IgD-negative memory B cell (primary cell): ENCODE data around the gene DGUOK. TPM values are rescaled to one million over a fixed set of nuclear protein-coding genes. Genes with fewer than 3 reads are reported as not detected.

Source experiments
- H3K27ac Mint-ChIP-seq, 3 donors: one replicate each; pipeline ENCODE4 v1.8.0; 2020 to 2022; ENCODE audit warnings: mild to moderate bottlenecking in 3 of 3, mixed read lengths in 3 of 3, moderate library complexity in 1 of 3
- H3K27me3 Mint-ChIP-seq: one replicate; pipeline ENCODE4 v1.8.0; 2021; ENCODE audit warnings: mixed read lengths
- H3K36me3 Mint-ChIP-seq: one replicate; pipeline ENCODE4 v1.8.0; 2020; ENCODE audit warnings: mild to moderate bottlenecking, mixed read lengths
- H3K4me1 Mint-ChIP-seq, 3 donors: one replicate each; pipeline ENCODE4 v1.8.0; 2020 to 2022; ENCODE audit warnings: mixed read lengths in 3 of 3, mild to moderate bottlenecking in 1 of 3
- H3K4me3 Mint-ChIP-seq, 4 donors: one replicate each; pipeline ENCODE4 v1.8.0; 2020 to 2022; ENCODE audit warnings: mild to moderate bottlenecking in 4 of 4, mixed read lengths in 4 of 4, moderate library complexity in 3 of 4
- H3K9me3 Mint-ChIP-seq, 3 donors: one replicate each; pipeline ENCODE4 v1.8.0; 2020 to 2021; ENCODE audit warnings: mixed read lengths in 3 of 3, mild to moderate bottlenecking in 1 of 3
- polyA plus RNA-seq: library from polyadenylated mRNA; unstranded; fragments of 300-500 nt; fragmentation: Illumina TruSeq; gene quantifications from one replicate; pipeline ENCODE4 v1.2.3, GENCODE V29; 2021

Gene DGUOK
- polyA plus RNA-seq, 1 donor from 2014 or later, result 187 TPM

- H3K36me3 Mint-ChIP-seq, result no peaks in the 10 kb centered on the region
- H3K4me3 Mint-ChIP-seq, result peak overlapping the region; percentile 73 to 94 (median 84)
- peak overlapping the region in 2 of 3 donors; percentile 80 to 87 for H3K27ac Mint-ChIP-seq
- no peaks in the 10 kb centered on the region for H3K9me3 Mint-ChIP-seq
- H3K4me1 Mint-ChIP-seq, result peaks cover 41 to 48% (median 42%) of the 10 kb centered on the region in 3 donors
- peaks cover 3% of the 10 kb centered on the region for H3K27me3 Mint-ChIP-seq
Measured at GRCh38 chr2:73981081-73982001, 54.7 kb downstream of the DGUOK start.

GRCh38 chr2:73982140-73982617 lies 55.5 kb downstream of the DGUOK start:
- H3K4me3 Mint-ChIP-seq, result peak overlapping the region in 3 of 4 donors; percentile 55 to 90 (median 65)
- peaks cover 3% of the 10 kb centered on the region for H3K27me3 Mint-ChIP-seq
- peak overlapping the region in 2 of 3 donors; percentile 47 to 87 for H3K27ac Mint-ChIP-seq
- H3K4me1 Mint-ChIP-seq, result peaks cover 49 to 56% (median 50%) of the 10 kb centered on the region in 3 donors
- no peaks in the 10 kb centered on the region for H3K9me3 Mint-ChIP-seq
- H3K36me3 Mint-ChIP-seq, result peaks cover 3% of the 10 kb centered on the region

GRCh38 chr2:73983322-73984202 lies 56.9 kb downstream of the DGUOK start:
- H3K36me3 Mint-ChIP-seq, result peaks cover 3% of the 10 kb centered on the region
- peak overlapping the region; percentile 53 to 98 (median 92) for H3K27ac Mint-ChIP-seq
- peaks cover 3% of the 10 kb centered on the region for H3K27me3 Mint-ChIP-seq
- peak overlapping the region; percentile 79 to 95 (median 88) for H3K4me3 Mint-ChIP-seq
- H3K9me3 Mint-ChIP-seq, result no peaks in the 10 kb centered on the region
- peaks cover 61 to 65% (median 62%) of the 10 kb centered on the region in 3 donors for H3K4me1 Mint-ChIP-seq

- Mint-ChIP-seq H3K4me1 (peaks cover 58 to 64% (median 63%) of the 10 kb centered on the region in 3 donors), H3K4me3 (peak within 1 kb of the TSS; percentile 79 to 95 (median 92)), H3K9me3 (no peaks in the 10 kb centered on the region), H3K36me3 (peaks cover 3% of the 10 kb centered on the region), H3K27me3 (peaks cover under 1% of the 10 kb centered on the region), H3K27ac (peak within 1 kb of the TSS; percentile 95 to 98 (median 96))
Measured at GRCh38 chr2:73984203-73984921, 57.7 kb downstream of the DGUOK start, which contains the start of gene TET3. Gene TET3, plus strand, starts transcription at chr2:73984910. Its CDS starts 1,494 bp downstream, at chr2:73986404.

GRCh38 chr2:73984922-73985307 lies 58.2 kb downstream of the DGUOK start:
- Mint-ChIP-seq H3K9me3 (no peaks in the 10 kb centered on the region), H3K27me3 (no peaks in the 10 kb centered on the region), H3K36me3 (peaks cover 3% of the 10 kb centered on the region), H3K27ac (no peak overlapping the region), H3K4me1 (peaks cover 56 to 65% (median 63%) of the 10 kb centered on the region in 3 donors), H3K4me3 (peak overlapping the region in 1 of 4 donors; percentile 38)

- peak overlapping the region; percentile 50 to 96 (median 95) for H3K27ac Mint-ChIP-seq
- no peaks in the 10 kb centered on the region for H3K9me3 Mint-ChIP-seq
- no peaks in the 10 kb centered on the region for H3K27me3 Mint-ChIP-seq
- H3K4me1 Mint-ChIP-seq, result peaks cover 55 to 67% (median 66%) of the 10 kb centered on the region in 3 donors
- H3K36me3 Mint-ChIP-seq, result peaks cover 7% of the 10 kb centered on the region
- peak overlapping the region; percentile 75 to 94 (median 85) for H3K4me3 Mint-ChIP-seq
Measured at GRCh38 chr2:73985308-73986084, 58.8 kb downstream of the DGUOK start.

- H3K4me1 Mint-ChIP-seq, result peaks cover 51 to 63% (median 62%) of the 10 kb centered on the region in 3 donors
- peak overlapping the region; percentile 50 to 96 (median 95) for H3K27ac Mint-ChIP-seq
- H3K9me3 Mint-ChIP-seq, result no peaks in the 10 kb centered on the region
- H3K27me3 Mint-ChIP-seq, result no peaks in the 10 kb centered on the region
- peaks cover 10% of the 10 kb centered on the region for H3K36me3 Mint-ChIP-seq
- H3K4me3 Mint-ChIP-seq, result peak overlapping the region; percentile 75 to 94 (median 85)
Measured at GRCh38 chr2:73986085-73986681, 59.5 kb downstream of the DGUOK start.

- no peaks in the 10 kb centered on the region for H3K27me3 Mint-ChIP-seq
- H3K27ac Mint-ChIP-seq, result peak overlapping the region; percentile 50 to 96 (median 95)
- peaks cover 0 to 2% (median 0%) of the 10 kb centered on the region in 3 donors for H3K9me3 Mint-ChIP-seq
- H3K4me3 Mint-ChIP-seq, result peak overlapping the region; percentile 75 to 94 (median 85)
- H3K36me3 Mint-ChIP-seq, result peaks cover 13% of the 10 kb centered on the region
- H3K4me1 Mint-ChIP-seq, result peaks cover 48 to 57% (median 53%) of the 10 kb centered on the region in 3 donors
Measured at GRCh38 chr2:73987109-73987947, 60.6 kb downstream of the DGUOK start.

GRCh38 chr2:73987948-73988700 lies 61.4 kb downstream of the DGUOK start:
- peak overlapping the region; percentile 27 to 94 (median 84) for H3K4me3 Mint-ChIP-seq
- H3K27me3 Mint-ChIP-seq, result no peaks in the 10 kb centered on the region
- peaks cover 13% of the 10 kb centered on the region for H3K36me3 Mint-ChIP-seq
- H3K9me3 Mint-ChIP-seq, result peaks cover 0 to 2% (median 0%) of the 10 kb centered on the region in 3 donors
- H3K27ac Mint-ChIP-seq, result peak overlapping the region; percentile 7 to 96 (median 50)
- peaks cover 42 to 57% (median 47%) of the 10 kb centered on the region in 3 donors for H3K4me1 Mint-ChIP-seq

- Mint-ChIP-seq H3K4me3 (peak overlapping the region in 1 of 4 donors; percentile 72), H3K36me3 (peaks cover 13% of the 10 kb centered on the region), H3K4me1 (peaks cover 48 to 62% (median 53%) of the 10 kb centered on the region in 3 donors), H3K27me3 (no peaks in the 10 kb centered on the region), H3K9me3 (peaks cover 0 to 2% (median 0%) of the 10 kb centered on the region in 3 donors), H3K27ac (peak overlapping the region in 1 of 3 donors; percentile 60)
Measured at GRCh38 chr2:73989972-73990371, 63.3 kb downstream of the DGUOK start.

- no peaks in the 10 kb centered on the region for H3K27me3 Mint-ChIP-seq
- H3K27ac Mint-ChIP-seq, result peak overlapping the region in 1 of 3 donors; percentile 60
- H3K4me1 Mint-ChIP-seq, result peaks cover 51 to 66% (median 57%) of the 10 kb centered on the region in 3 donors
- H3K9me3 Mint-ChIP-seq, result peaks cover 0 to 2% (median 0%) of the 10 kb centered on the region in 3 donors
- H3K4me3 Mint-ChIP-seq, result peak overlapping the region in 2 of 4 donors; percentile 22 to 35
- H3K36me3 Mint-ChIP-seq, result peaks cover 13% of the 10 kb centered on the region
Measured at GRCh38 chr2:73990531-73990930, 63.9 kb downstream of the DGUOK start.
